HG03066 (cell line): ENCODE results near the gene METTL16.

Experiments used
- ATAC-seq: cut with Tn5 transposase; IDR thresholded peaks from one replicate; pipeline ENCODE4 v1.9.1; 2021; ENCODE audit warnings: low read depth; ENCODE audit not compliant: unreplicated experiment

Gene METTL16

GRCh38 chr17:2369039-2369438 is 142.6 kb downstream of the METTL16 start:
- no peak for ATAC-seq

DNA sequence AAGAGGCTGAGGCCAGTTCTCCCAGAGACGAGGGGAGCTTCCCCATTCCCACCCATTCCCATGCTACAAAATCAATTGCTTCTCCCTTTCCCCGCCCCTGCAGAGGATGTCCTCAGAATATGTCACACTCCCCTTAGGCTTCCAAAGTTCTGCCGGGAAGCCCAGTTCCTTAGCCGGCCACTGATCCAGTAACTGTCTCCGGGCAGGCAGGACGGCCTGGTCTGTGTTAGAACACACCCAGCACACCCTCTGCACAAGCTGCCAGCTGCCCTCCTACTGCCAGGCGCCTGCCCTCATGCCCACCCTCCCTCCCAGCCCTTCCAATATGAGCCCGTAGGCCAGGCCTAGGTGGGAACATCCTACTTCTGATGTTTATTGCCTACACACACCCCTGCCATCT is 143.3 kb downstream of the METTL16 start:
- ATAC-seq, result no peak

DNA sequence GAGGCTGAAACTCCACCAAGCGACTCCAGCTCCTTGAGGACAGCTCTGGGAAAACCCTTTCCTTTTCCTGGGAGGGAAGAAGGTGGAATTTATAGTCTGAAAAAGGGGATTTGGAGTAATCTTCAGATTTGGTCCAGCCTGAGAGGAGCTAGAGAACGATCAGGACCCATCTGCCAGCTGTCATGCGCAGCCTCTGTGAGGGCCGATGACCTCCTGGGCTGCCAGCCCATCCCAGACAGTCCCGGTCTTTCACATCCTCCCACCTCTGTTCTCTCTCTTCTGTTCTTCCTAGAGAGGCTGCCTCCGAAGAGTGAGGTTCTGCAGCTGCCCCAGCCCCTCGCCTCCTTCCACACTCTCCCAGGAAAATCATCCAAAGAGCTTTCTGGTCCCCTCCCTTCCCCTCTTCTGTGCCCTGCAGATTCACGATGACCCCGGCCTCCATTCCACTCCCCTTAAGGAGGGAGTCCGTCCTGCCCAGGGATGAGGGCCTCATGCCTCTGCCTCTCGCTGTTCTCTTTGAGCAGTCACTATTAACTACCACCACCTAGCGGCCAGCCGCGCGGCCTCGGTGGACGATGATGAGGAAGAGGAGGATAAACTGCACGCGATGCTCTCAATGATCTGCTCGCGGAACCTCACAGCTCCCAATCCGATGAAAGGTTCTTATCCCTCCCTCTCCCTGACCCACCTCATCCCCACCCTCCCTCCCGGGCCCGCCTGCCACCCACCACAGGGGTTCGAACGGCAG is 144.8 kb downstream of the METTL16 start:
- no peak for ATAC-seq
